Hypothalamus (tissue), 51 donors: ENCODE results near the gene ALK.

Experiments used
- DNase-seq, 51 donors: peaks; one replicate each; lab custom pipeline; 2025; lab: John Stamatoyannopoulos, UW

ALK gene

DNA sequence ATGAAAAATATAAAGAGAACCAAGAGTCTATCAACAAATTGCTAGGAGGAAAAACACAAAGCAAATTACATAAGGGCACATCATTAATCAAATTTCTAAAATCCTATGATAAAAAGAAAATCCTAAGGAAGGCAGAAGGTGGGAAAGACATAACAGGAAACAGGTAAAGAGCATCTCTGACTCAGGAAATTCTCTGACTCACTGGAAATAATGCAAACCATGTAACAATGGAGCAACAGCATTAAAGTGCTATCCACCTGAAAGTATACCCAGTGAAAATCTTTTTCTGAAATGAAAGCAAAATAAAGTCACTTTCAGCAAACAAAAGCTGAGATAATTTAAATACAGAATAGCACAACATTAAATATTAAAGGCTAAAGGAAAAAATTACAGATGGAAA is 10.9 kb downstream of the ALK start:
- DNase-seq = no peak

DNA sequence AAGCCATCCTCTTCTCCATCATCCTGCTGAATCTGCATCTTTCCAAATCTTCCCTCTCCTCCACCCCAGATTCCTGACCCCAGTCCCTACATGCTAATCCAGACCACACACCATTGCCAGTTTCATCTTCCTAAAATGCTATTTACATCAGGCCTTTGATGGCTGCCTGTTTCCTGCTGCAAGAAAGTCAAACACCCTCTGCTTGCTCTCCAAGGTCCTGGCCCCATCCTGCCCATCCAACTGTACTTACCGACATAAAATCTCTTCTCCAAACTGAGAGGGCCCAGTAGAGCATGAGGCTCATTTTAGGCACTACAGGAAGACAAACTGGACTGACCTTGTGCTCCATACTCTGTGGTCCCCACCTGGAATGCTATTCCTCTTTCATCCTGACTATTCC is 19.0 kb downstream of the ALK start:
- DNase-seq = no peak

DNA sequence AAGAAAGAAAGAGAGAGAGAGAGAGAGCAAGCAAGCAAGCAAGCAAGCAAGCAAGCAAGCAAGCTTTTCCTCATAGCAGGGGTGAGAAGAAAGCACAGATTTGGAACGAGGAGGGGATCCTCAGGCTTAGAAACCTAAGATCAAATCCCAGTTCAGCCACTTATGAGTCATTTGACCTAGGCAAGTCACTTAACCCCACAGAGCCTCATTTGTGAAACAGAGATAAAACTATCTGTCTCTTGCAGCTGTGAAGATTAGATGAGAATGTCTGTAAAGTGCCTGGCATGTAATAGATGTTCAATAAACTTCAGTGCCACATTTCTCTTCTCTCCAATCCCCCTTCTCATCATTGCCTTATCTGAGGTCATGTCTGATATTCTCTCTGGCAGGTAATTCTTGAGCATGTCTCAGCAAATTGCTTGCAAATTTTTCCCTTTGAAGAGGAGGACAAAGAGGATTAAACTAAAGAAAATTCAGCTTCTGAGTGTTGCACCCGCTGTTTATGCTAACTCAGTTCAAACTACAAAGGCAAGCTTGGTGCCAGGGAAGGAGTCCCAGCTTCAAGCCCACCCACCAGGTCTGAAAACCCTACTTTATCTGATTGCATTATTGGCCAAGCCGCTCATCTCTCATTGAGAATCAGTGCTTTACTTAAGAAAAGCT is 20.3 kb downstream of the ALK start:
- DNase-seq = no peak

DNA sequence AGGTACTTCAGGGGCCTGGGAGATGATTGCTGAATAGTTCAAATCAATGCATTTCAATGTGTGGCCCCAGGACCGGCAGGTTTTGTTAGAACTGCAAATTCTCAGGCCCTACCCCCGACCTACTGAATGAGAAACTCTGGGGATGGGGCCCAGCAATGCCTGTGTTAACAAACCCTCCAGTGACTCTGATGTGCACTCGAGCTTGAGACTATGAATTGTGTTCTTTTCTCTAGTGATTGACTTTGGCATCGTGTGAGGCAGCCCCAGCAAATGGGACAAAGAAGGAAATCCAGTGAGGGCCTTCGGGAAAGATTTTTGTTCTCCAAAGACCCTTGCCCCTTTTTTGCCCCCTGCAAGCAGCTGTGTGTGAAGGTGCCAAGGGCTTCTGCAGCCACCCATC is 22.4 kb downstream of the ALK start:
- DNase-seq = no peak

DNA sequence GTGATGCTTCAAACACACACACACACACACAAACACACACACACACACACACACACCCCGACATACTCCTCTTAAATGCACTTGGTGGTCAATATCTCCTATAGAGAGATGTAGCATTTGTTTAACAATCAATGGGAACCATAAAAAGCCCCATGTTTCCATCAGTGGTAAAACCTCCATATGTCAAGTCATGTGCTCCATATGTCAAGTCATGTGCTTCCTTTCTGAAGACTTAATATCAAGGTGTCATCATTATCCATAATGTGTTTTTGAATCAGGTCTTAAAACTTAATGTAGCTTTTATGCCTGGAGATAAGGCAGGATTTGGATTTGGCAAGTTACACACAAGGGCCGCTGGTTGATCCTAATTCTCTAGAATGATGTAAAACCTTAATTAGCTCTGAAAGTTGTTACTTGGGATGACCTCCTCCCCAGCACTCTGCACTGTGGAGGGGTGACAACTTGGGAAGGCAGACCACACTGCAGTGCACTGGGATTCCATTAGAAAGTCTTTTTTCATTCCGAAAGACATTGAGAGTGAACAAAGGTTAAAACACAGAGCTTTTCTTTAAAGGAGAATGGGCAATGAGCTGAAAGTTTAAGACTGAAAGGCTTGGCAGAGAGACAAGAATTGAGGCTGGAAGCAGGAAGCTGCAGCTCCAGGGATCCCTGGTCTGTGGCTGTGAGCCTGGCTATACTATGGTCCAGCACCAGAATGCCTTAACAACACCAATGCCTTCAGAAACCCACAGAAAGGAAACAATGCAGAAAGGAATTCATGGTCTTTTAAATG is 26.4 kb downstream of the ALK start:
- DNase-seq = peak in 1 of 51 donors; percentile 15

DNA sequence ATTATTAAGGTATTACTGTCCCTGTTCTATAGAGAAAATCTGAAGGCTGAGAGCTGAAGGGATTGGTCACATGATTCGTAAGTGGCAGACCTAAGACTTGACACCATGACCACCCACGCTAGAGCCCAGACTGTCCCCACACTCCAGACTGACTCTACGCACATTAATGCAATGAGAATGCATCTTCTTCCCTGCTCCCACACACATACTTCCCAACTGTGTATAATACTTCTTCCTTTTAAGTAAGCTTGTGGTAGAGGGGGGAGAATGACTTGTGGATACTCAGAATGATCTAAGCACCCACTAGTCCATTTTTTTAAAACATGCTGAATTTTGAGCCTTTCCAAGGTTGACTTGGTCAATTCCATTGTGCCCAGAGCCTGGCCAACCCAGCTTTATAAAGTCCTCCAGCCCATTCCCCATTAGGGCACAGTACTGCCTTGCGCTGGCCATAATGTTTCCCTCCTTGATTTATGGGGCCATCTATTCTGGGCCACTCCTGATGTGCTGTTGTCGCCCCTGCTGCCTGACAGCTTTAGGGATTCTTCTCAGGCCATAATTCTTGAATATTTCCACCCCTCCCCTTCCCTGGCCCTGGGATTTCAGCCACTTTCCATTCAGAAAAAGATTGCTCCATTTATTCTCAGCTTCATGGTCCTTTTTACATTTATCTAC is 28.7 kb downstream of the ALK start:
- no peak for DNase-seq

DNA sequence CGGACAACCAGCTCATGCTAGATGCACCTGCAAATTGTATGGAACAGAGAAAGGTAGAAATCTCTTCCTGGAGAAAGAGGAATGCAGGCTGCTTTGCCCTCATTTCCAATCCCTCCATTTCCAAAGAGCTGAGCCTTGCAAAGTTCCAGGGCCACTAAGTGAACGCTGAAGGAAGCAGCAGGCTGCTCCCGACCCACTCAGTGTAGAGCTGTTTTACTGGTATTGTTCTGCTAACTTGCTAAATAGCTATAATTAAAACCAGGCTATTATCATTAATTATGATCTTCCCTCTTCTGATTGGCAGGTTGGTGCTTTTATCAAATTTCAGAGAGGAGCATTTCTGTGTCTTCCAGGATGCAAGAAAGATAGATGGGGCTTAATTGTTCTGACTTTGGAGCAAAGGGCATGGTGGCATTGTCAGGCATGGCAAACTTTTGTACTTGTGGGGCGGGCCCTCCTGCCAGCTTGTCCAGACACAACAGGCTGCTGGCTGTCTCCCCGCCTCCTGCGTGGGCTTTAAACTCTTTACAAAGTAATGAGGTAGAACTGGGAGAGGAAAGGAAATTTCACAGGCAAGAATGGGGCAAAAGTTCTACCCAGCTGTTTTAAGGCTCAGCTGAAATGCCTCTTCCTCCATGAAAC is 40.2 kb downstream of the ALK start:
- DNase-seq = peak in 1 of 51 donors; percentile 15

DNA sequence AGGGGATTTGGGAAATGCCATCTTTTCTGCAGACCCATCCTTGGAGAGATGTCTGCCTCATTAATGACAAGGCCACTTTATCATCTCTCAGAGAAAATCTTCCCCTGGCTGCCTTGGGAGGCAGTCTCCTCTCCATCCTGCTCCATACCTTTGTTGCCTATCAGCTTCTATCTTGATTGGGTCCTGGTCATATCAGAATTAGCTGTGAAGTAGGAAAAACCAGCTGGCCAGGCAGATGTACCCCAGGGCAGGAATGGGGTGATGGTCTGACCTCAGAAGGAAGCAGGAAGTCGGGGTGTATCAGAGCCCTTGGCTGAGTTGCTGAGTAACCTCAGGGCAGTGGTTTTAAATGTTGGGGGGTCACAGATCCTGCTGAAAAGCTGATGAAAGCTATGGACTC is 41.3 kb downstream of the ALK start:
- no peak for DNase-seq

DNA sequence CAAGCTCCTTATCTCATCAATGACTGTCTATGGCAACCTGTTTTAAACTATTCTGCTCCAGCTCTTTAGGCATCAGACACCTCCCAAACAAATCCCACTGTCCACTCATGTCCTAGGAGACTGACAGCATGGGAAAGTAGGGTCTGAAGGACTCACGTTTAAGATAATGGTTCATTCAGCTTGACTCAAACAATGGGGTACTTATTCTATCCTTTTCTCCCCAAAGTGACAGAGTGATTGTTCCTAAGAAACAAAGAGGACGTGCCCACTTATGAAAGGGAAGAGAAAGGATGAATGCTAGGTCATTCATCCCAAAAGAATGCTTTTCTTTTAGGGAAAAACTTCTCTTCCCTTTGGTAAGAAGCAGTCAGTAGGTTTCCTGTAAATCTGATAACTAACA is 41.9 kb downstream of the ALK start:
- no peak for DNase-seq

DNA sequence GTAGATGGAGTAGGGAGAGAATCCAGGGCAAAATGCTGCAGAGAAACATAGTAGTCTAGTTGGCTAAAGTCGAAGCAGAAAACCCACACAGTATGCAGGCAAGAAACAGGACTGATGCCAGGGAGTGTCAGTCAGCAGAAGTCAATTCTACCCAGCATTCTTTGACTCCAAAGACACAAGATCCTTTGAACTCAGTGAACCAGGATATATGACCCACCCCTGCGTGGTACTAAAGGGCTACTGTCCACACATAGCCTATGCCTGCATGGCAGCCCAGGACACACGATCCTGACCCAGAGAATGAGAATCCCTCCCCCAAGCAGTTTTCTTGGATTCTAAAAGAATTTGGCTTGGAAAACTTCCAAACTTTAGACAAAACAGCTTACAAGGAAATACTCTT is 42.5 kb downstream of the ALK start:
- peak in 2 of 51 donors; percentile 6 to 14 for DNase-seq

DNA sequence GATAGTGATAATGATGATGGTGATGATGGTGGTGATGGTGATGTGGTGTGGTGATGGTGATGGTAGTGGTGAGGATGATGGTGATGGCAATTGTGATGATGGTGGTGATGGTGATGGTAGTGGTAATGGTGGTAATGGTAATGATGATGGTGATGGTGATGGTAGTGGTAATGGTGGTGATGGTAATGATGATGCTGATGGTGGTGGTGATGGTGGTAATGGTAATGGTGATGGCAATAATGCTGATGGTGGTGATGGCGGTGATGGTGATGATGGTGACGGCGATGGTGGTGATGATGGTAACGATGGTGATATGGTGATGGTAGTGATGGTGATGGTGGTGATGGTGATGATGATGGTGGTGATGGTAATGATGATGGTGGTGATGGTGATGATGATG is 45.0 kb downstream of the ALK start:
- DNase-seq = no peak

DNA sequence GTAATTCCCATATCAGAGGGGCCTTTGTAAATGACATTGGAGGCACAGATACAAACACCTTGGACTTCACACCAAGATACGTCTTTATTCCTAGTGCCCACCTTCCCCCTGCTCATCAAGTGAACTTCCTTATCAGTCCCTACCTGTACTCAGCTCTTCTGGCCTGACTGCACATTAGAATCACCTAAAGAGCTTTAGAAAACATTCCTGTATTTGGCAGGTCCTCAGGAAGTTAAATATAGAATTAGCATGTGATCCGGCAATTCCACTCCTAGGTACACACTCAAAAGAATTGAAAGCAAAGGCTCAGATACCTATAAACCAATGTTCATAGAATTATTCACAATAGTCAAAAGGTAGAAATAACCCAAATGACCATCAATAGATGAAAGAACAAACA is 46.6 kb downstream of the ALK start:
- no peak for DNase-seq

DNA sequence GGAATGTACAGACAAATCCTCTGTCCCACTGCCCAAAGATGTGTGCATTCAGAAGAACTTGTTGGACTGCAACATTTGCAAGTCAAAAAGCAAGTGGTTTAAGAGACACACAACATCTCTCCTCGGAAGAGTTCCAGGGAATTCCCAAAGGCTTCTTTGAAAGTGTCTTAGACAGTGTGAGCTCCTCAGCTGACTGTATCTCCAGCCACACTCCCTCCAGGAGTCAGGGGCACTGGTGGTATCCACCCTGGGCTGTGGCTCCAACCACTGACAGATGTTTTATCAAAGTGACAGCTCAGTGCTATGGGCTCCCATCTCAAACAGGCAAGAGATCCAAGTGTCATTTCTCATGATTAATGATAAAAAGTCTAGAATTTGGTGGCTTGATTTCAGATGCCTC is 48.5 kb downstream of the ALK start:
- DNase-seq = no peak

DNA sequence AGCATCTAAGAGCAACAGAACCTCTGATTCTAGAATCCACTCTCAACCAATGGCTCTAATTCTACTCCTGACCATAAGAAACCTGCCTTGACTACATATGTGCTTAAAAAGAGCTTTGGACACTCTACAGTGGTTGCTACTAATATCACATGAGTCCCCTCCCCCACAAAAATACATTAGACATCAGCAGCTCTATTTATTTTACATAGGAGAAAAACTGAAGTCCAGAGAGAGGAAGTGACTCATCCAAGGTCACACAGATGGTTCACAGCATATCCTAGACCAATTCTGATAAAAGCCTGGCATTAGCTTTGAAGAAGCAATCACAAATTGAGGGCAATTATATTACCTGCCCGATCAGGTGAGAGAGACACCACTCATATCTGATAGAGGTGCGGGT is 49.8 kb downstream of the ALK start:
- DNase-seq = no peak

DNA sequence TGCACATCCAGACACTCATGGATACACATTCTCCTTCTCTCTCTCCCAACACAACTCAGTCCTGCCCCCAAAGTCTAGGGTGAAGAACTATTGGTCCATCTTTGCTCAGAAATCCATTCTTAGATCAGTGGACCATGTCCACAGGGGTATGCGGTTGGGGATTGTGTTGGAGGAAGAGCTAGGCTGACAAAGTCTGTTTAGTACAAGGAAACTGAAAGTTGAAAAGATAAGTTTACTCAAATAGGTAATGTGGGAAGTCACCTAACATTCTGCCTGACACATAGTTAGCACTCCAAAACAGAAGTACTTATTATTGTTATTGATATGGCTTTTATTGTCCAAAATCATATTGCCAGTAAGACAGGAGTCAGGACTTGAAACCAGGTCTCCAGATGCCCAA is 55.9 kb downstream of the ALK start:
- DNase-seq = no peak

DNA sequence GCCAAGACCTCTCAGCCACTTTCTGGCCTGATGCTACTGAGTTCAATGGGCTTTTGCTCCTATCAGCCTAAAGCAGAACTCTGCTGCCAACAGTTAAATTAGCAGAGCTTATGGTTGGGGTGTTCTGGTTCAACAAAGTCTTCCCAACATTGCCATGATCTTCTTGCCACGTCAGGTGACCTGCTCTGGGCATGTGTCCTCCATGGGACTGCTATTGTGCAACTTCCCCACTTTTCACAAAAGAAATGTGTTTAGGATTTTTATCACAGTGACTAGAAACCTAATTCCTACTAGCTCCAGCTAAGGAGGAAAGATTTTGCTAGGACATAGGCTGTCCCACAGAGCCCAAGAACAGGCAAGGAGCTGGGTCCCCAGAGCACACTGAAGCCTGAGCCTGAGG is 56.4 kb downstream of the ALK start:
- no peak for DNase-seq

DNA sequence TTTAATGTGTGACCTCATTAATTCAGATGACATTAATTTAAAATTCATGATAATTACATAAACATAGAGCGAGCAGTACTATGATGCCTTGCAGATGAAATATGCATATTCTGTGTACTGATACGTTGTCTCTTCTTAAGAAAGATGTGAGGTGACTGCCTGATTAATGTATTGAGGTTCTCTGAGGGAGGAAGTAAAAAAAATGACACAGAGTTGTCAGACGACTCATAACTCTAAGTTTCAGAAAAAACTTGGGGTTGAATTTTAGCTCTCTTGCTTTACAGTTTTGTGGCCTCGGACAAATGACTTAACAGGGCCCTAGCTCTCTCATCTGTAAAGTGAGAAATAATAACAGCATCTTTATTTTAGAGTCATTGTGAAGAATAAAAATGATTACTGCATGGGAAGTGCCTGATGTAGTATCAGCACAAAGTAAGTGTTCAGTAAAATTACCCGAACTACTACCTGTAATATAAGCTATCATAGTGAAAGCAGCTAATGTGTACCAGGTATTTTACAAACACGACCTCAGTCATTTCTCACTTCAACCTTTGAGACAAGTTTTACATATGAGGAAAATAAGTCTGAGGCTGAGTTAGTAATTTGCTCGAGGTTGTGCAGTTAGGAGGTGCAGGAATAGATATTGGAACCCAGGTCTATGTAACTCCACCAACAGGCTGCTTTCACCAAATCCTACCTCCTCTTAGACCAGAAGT is 65.3 kb downstream of the ALK start:
- no peak for DNase-seq

DNA sequence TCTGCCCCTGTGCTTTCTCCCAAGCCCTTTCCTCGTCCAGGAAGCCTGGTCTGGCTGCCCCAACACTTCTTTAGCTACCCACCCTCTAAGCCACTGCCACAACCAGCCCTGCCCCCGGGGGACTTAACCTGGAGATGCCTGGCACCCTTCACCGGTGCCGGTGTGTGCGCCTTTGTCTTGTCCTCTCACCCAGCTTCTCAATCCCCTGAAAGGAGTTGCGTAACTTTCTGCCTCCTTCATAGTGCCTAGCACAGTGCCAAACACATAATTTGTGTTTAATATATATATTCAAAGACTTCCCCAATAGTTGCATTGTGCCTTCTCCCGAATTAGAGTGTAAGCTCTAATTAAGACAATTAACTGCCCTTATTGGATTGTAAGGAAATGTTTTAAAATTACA is 70.6 kb downstream of the ALK start:
- DNase-seq = no peak

DNA sequence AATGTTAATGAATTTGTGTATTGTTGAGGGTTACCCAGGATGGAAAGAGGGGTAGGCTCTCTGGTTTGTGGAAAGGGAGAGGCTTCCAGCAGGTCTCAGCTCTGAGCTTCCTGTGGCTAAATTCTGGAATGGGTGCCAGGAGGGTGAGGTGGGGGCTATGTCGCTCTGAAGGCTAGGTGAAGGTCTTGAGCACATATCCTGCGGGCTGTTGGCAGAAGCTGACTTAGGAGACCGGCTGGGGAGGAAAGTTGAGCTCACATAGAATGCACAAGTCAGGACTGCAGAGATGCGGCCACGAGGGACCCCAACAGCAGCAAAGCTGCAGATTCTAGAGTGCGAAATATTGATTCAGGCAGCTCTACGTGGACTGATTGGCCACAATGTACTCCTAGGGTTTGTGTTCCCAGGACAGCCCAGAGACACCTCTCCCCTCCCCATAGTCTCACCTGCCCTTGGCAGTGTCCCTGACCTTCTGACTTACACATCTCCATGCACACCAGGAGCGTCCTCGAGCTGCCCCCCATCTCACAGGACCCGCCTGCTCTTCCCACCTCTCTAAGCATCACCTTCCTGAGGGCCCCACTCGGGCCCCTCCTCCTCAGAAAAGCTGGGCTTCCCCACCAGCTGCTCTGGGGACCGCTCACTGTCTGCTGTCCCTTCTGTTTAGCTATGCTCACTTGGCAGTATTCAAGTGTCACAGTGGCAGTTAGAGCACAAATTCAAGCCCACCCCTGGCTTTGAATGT is 72.6 kb downstream of the ALK start:
- no peak for DNase-seq

DNA sequence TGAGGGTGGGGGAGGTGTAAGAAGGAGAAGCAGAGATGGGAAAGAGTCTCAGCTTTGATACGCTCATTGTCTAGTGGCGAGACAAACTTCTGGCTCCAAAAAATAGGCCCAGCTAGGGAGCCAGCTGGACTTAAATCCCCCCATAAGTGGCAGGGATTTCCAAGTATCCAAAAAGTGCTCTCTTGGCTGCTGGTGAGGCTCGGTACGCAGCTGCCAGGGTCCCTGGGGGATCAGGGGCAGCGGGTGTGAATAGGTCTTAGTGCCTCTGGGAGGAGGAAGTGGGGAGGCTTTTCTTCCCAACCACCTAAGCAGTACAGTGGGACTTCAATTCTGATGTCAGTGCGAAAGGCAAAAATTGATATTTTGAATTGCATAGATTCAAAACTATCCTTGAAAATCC is 73.5 kb downstream of the ALK start:
- DNase-seq = no peak
